HG03432 (cell line): ENCODE data around the gene MSMO1.
"Not testable (repeated sequence)": the region's sequence is repeated elsewhere in the genome, so short reads cannot be mapped to it uniquely, and the experiment has no call there.

Experiments used
- ATAC-seq: cut with Tn5 transposase; IDR thresholded peaks from one replicate; pipeline ENCODE4 v1.9.1; 2021; ENCODE audit warnings: mild to moderate bottlenecking, moderate library complexity; ENCODE audit not compliant: unreplicated experiment

Gene MSMO1

DNA sequence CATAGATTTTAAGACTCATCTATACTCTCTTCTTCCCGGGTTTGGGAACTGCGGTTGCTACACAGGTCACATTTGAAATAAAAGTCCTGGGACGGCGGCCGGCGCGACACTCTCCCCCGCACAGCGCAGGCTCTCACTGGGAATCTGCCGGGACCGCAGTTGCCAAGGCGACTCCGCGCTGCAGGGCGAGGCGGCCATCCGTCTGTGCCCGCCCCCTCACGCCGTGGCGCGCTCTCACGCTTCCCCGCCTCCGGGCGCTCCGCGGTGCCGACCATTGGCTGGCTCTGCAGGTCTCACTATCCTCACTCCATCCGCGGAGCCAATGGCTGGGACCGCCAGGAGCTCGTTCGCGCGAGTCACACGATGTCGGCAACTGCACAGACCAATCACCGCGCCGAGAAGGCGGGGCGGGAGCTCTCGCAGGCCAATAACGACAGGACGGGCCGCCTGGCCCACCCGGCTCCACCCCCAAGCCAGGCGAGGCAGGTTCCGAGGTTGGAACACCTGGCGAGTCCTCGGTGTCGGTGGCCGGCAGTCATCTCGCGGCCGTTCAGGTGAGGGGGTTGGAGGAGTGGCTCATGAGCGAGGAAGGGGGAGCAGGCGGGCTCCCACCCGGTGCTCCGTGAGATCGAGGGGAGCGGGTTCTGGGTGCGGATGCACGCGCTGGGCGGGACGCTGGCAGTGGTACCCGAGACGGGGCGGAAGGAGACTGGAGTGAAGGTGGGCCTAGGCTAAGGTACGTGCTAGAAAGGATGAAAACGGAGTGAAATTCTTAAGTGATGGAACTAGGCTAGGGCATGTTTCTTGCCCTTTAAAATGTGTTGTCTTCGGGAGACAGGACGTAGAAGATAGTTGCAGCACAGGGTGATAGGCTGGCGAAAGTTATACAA lies at the start of gene MSMO1:
TSS of gene MSMO1 (plus strand) at position 459 of the 890 bp plus-strand sequence. CDS start 5,702 bp downstream, outside the sequence.
- ATAC-seq: peak; percentile 96

DNA sequence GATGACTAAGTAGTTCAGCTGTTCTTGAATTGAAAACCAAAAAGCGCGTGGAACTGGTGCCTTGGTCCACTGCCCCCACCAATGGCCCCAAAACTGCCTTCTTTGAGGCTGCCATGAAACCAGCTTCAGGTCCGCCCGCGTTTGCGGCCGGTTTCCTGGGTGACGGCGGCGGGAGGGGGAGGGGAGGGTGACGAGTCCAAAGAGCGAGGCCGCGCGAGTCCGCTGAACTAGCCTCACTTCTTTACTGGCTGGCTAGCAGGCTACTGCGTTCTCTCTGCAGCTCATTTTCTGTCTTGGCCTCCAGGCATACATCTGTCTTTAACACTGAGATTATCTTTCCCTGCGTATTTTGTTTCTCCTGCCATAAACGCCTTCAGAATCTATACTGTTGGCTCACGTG lies 47.9 kb upstream of the MSMO1 start:
- not testable (repeated sequence) for ATAC-seq

- not testable (repeated sequence) for ATAC-seq
These were observed 42.8 kb upstream of the MSMO1 start for GRCh38 chr4:165284697-165285096.

- ATAC-seq: peak; percentile 76
These were observed 40.7 kb upstream of the MSMO1 start for GRCh38 chr4:165286619-165287340.

DNA sequence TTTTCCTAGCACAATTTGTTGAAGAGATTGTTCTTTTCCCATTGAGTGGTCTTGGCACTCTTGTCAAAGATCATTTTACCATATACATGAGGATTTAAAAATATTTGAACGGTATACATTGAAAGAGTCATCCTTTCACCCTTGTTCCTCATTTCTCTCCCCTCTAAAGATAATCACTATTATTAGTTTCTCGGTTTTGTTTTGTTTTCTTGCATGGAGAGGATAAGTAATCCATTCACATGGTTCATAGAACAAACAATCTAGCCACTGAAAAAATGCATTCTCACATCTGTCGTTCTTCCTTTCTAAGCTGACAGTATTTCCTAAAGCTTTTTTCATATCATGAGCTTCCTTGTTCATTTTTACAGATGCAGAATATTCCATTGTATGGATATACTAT lies 39.2 kb upstream of the MSMO1 start:
- ATAC-seq: peak; percentile 76

DNA sequence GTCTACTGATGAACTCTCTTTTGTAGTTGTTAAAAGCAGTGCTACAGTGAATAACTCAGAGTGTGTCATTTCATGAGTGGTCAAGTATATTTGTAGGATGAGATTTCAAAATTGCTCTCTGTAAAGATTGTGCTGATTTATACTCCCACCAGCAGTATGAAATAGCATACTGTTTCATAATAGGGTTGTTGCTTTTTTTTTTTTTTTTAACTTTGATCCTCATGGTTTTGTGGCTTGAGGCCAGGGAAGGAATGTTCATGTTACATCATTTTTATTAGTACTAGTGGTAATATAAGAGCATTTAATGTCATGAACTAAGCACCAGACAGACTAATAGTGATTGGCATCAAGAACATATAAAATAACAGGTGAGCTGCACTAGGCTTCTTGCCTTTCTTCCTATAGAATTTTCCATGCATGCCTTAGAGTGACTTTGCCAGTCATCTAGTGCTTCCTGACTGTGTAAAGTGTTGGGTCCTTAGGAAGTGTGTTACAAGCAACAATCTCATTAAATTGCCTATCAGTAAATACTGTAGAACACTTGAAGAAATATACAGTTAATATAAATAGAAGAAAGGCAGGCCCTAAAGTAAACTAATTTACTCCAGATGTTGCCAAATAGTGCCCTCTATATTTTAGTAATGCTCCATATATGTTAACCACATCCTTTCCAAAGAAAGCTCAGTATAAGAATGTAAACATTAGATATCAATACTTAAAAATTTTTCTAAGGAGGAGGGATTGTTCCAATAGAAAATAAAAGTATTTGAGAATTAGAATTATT lies 38.6 kb upstream of the MSMO1 start:
- peak; percentile 33 for ATAC-seq

DNA sequence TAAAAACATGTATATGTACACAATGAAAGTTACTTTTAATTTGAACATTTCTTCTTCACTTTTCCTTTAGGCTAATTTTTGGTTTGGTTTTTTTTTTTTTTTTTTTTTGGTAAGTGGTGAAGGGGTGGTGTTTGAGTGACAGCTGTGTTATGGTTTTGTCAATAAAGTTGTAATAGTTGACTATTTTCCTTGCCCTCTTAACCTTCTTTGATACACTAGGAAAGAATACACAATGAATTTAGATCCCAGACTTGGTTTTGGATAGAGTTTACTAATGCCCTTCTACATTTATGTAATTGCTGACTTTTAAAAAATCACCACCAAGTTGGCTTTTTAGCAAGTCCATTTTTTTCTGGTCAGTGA lies 38.1 kb upstream of the MSMO1 start:
- ATAC-seq: no peak

- no peak for ATAC-seq
These were observed 34.4 kb upstream of the MSMO1 start for GRCh38 chr4:165293061-165293460.

DNA sequence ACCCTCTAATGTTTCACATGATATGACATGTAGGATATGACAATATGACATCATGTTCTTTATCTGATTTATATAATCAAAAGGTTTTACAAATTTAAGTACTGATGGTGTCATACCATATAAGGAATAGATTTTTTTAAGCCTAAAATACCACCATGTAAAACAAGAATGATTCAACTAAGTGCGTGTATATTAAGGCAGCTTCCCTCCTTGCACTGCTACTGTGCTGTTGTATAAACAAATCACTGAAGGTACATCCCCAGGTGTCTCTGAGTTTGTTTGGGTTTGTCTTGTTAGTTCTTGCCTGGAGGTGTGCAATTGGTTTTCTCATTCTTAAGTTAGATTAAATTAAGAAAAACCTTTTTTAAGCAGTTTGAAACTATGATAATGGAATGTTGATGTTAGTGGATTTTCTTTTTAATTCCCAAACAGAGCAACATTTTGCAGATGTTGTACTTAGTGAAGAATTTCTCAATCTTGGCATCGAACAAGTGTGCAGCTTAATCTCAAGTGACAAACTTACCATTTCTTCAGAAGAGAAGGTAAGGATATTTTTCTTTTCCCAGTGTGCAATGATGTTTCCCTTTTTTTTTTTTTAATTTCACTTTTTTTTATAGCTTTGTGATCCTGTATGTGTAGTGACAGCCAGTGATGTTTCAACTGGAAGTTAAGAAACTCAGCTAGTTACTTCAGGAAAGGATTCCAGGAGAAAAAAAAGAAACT lies 33.4 kb upstream of the MSMO1 start:
- no peak for ATAC-seq

- peak; percentile 98 for ATAC-seq
These were observed 32.6 kb upstream of the MSMO1 start for GRCh38 chr4:165294907-165295306.

DNA sequence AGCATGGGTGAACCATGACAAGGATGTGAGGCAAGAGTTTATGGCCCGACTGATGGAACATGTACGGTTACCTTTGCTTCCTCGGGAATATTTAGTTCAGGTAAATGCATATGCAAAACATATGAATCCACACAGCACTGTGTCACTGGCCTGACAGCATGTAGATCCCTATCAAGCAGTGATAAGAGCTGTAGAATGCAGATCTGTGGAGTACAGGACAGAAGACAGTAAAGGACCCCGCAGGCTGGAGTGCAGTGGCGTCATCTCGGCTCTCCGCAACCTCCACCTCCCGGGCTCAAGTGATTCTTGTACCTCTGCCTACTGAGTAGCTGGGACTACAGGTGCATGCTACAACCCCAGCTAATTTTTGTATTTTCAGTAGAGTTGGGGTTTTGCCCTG lies 29.8 kb upstream of the MSMO1 start:
- ATAC-seq: no peak

DNA sequence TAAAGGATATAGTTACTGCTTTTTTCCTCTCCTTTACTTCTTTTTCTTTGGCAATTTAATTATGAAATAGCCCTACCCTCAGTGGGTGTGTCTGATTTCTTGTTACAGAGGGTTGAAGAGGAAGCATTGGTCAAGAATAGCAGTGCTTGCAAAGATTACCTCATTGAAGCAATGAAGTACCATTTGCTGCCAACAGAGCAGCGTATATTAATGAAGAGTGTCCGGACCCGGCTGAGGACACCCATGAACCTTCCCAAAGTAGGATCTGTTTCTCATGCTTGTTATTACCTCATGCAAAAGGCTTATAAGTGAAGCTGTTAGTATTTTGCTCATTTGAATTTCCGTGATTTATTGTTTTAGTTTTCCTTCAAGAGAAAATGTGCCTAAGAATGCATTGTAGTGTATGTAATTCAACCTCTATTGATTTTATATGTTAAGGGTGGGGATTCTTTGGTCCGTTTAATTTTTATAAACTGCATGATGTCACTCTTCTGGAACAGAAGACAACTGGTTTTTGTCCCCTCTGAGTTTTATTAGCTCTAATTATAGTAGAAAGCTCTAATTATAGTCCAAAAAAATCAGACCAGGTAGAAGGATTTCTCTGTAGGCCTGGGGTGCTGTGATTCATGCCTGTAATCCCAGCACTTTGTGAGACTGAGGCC lies 27.9 kb upstream of the MSMO1 start:
- ATAC-seq: no peak

DNA sequence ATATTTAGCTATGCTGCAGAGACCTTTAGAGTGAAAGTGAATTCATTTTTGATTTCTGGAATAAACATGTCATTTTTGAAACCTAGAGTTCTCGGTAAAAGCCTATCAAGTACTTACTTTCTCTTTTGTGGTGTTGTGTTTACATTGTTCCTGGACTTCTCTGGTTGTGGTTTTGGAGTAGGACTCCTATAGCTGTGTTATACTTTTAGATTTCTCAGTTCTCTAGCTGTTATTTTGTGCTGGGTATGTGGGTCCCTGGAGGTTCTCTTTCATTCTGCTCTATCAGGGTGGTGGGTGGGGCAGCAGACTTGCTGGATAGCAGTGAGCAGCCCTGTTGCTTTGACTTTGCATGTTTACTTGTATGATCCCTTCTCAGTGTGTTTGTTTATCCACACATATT lies 25.6 kb upstream of the MSMO1 start:
- peak; percentile 95 for ATAC-seq

- ATAC-seq: no peak
These were observed 24.8 kb upstream of the MSMO1 start for GRCh38 chr4:165302658-165303057.

- no peak for ATAC-seq
These were observed 19.3 kb upstream of the MSMO1 start for GRCh38 chr4:165308166-165308565.

DNA sequence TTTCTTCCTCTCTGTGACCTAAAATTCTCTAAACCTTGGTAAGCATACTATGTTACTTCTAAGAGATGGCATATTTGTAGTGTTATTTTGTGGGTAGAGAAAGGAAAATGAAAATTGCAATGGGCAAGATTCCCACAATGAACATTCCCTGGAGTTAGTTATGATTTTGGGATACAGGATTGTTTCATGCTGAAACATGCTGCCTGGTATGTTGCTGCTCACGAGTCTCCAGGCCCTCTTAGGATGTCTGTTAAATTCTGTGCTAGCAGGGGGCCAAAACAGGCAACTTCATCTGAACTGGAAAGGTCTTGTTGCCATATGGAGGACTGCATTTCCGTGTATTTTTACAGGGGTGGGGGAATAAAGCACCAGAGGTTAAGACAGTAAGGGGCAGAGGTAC lies 18.9 kb upstream of the MSMO1 start:
- ATAC-seq: no peak

DNA sequence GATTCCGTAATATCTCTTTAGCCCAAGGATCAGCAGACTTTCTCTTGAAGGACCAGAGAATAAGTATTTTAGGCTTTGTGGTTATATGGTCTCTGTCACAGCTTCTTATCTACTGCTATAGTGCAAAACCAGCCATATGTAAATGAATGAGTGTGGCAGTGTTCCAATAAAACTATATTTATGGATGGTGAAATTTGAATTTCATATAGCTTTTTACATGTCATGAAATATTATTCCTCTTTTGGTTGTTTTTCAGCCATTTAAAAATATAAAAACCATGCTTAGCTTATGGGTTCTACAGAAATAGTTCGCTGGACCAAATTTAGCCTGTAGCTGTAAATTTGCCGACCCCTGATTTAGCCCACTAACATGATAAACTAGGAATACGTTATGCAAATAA lies 18.0 kb upstream of the MSMO1 start:
- ATAC-seq: no peak

GRCh38 chr4:165312506-165312905 lies 15.0 kb upstream of the MSMO1 start:
- ATAC-seq: no peak

DNA sequence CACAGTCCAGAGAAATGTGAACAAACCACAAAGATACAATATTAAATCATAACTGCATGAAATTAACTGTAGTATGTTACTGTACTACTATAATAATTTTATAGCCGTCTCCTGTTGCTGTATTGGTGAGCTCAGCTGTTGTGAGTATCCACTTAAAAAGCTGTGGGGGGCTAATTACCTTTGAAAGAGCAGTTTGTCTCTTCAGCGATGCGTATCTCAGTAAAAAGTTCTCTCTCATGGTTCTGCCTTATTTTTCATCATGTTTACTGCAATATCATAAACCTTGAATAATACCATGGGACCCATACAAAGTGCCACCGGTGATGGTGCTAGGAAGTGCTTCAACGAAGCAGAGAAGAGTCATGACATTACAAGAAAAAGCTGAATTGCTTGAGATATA lies 8.4 kb upstream of the MSMO1 start:
- no peak for ATAC-seq

DNA sequence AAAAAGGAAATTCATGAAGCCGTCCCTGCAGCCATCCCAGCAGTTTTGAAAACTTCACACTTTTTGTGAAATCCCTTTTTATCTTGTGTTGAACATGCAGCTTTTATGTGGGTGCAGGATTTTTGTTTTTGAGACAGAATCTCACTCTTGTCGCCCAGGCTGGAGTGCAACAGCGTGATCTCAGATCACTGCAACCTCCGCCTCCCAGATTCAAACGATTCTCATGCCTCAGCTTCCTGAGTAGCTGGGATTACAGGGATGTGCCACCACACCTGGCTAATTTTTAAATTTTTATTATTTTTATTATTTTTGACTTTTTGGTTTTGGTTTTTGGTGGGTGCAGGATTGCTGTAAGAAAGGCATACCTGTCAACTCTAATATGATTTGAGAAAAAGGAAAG lies 8.0 kb upstream of the MSMO1 start:
- no peak for ATAC-seq
